GM12878 (cell line): Measurements from ENCODE around the gene CZIB. TPM values are rescaled to one million over a fixed set of nuclear protein-coding genes. Genes with fewer than 3 reads are reported as not detected.

Experiments used
- ATAC-seq: fragments of 200-7000 bp; cut with Tn5 transposase; 3 replicates; pipeline ENCODE4 v1.9.1; 2020; ENCODE audit warnings: mild to moderate bottlenecking, moderate library complexity
- BruUV-seq: library from RNA; stranded (reverse); fragments of 400-500 nt; replicated peaks from 2 replicates; lab custom pipeline; 2021; lab: Mats Ljungman, UMichigan
- CTCF ChIA-PET: fragments of 300-600 bp; sonication (Branson Sonifier 250); formaldehyde crosslinking; extraction: SDS; loops from one replicate; lab custom pipeline; 2021; ENCODE audit warnings: inconsistent platforms; lab: Yijun Ruan, JAX
- POLR2A ChIA-PET: fragments of 350-600 bp; formaldehyde crosslinking; extraction: SDS; loops from one replicate; lab custom pipeline; 2021; ENCODE audit warnings: inconsistent platforms; lab: Charles Lee
- RAD21 ChIA-PET: fragments of 300-600 bp; sonication (Branson Sonifier 250); formaldehyde crosslinking; loops from one replicate; lab custom pipeline; 2023; ENCODE audit warnings: antibody characterized with exemption; ENCODE audit not compliant: unreplicated experiment; lab: Charles Lee
- SMC1A ChIA-PET: fragments of 300-600 bp; sonication (Branson Sonifier 250); formaldehyde crosslinking; loops from one replicate; lab custom pipeline; 2023; ENCODE audit not compliant: unreplicated experiment, uncharacterized antibody; lab: Charles Lee
- DNase-seq: peaks from one replicate; pipeline ENCODE4 v3.0.0-alpha.2; 2011; ENCODE audit warnings: low read depth, low spot score
- FAIRE-seq: peaks from 3 replicates; lab custom pipeline; 2011; peaks lifted over from hg19 to GRCh38; lab: Jason Lieb, UNC
- H2AFZ ChIP-seq: 2 replicates; pipeline ENCODE4 v1.6.0; 2011; ENCODE audit warnings: low read depth, low read length, control low read depth; ENCODE audit not compliant: control insufficient read depth
- H3K27ac ChIP-seq: 2 replicates; pipeline ENCODE4 v1.5.1; 2011; ENCODE audit warnings: control low read depth; ENCODE audit not compliant: control insufficient read depth, insufficient read depth
- H3K27me3 ChIP-seq, 2 experiments: replicated peaks in 1 of 2; 2 replicates each; pipeline versions ENCODE4 v1.6.0 to v1.6.1; 2011; ENCODE audit warnings: low read length in 1 of 2; ENCODE audit not compliant: control insufficient read depth in 2 of 2, insufficient read depth in 2 of 2
- H3K36me3 ChIP-seq, 2 experiments: 2 replicates each; pipeline ENCODE4 v1.5.1; 2011; ENCODE audit warnings: low read length in 1 of 2; ENCODE audit not compliant: control insufficient read depth in 2 of 2, insufficient read depth in 2 of 2
- H3K4me1 ChIP-seq: 2 replicates; pipeline ENCODE4 v1.6.1; 2011; ENCODE audit warnings: mild to moderate bottlenecking, low read length, moderate library complexity, mixed read lengths; ENCODE audit not compliant: control insufficient read depth, insufficient read depth
- H3K4me2 ChIP-seq: 2 replicates; pipeline ENCODE4 v1.6.0; 2011; ENCODE audit warnings: control low read depth; ENCODE audit not compliant: control insufficient read depth, insufficient read depth
- H3K4me3 ChIP-seq: fragments of 200-600 bp; sonication (generic); 2 replicates; pipeline ENCODE4 v1.5.1; 2016
- H3K79me2 ChIP-seq: 2 replicates; pipeline ENCODE4 v1.6.0; 2011; ENCODE audit warnings: low read length; ENCODE audit not compliant: control insufficient read depth, insufficient read depth
- H3K9ac ChIP-seq: 2 replicates; pipeline ENCODE4 v1.8.0; 2011; ENCODE audit warnings: low read length, control low read depth, mixed read lengths; ENCODE audit not compliant: control insufficient read depth, insufficient read depth
- H3K9me3 ChIP-seq: replicated peaks from 3 replicates; pipeline ENCODE4 v1.5.1; 2011; ENCODE audit warnings: mild to moderate bottlenecking, low read length; ENCODE audit not compliant: control insufficient read depth, insufficient read depth
- H4K20me1 ChIP-seq: 2 replicates; pipeline ENCODE4 v1.6.0; 2011; ENCODE audit not compliant: control insufficient read depth, insufficient read depth
- BHLHE40 ChIP-seq, 2 experiments: fragments of 450-650 bp in 1 of 2; IDR thresholded peaks; 2 replicates each; pipeline ENCODE4 v1.6.1; 2011 to 2017; ENCODE audit warnings: low read depth in 2 of 2, borderline replicate concordance in 1 of 2, improper control_type of control experiment in 1 of 2, low read length in 1 of 2, mild to moderate bottlenecking in 1 of 2
- PAX5 ChIP-seq: IDR thresholded peaks from 2 replicates; pipeline ENCODE4 v1.6.1; 2011; ENCODE audit warnings: low read depth, low read length, borderline replicate concordance
- SMC3 ChIP-seq: IDR thresholded peaks from 2 replicates; pipeline ENCODE4 v1.6.1; 2011; ENCODE audit warnings: low read length, improper control_type of control experiment, borderline replicate concordance
- SPI1 ChIP-seq: IDR thresholded peaks from 2 replicates; pipeline ENCODE4 v1.6.1; 2011; ENCODE audit warnings: low read depth, mild to moderate bottlenecking, low read length, moderate library complexity, borderline replicate concordance; ENCODE audit not compliant: insufficient read depth
- WGBS: methylation state at CpG from one replicate; pipeline ENCODE4 v1.1.6; 2016; ENCODE audit warnings: low lambda C conversion rate; ENCODE audit not compliant: insufficient replicate concordance, insufficient coverage; ENCODE audit errors: missing lambda C conversion rate; 5-methylcytosine and 5-hydroxymethylcytosine counted together
- in situ Hi-C: fragments of 300-500 bp; cut with MboI; formaldehyde crosslinking; loops from 9 replicates; pipeline ENCODE4 v1.14.3; 2018; ENCODE audit warnings: mixed read lengths
- intact Hi-C: fragments of 100-400 bp; cut with micrococcal nuclease; formaldehyde crosslinking; loops from one replicate; pipeline ENCODE4 v1.14.2; 2022; ENCODE audit not compliant: unreplicated experiment
- polyA plus RNA-seq, 11 experiments: library from polyadenylated mRNA; depleted of rRNA in 4 of 11; unstranded in 6 of 11; stranded (reverse) in 5 of 11; fragments of >200 nt; fragmentation: Nextera tagmentation in 4 of 11; fragmentation: Illumina TruSeq in 1 of 11; extraction: Ambion mirVana in 4 of 11; extraction: Trizol in 1 of 11; gene quantifications; 1 replicate in 1 of 11; 2 replicates in 10 of 11; pipeline versions ENCODE4 v1.2.1 to v1.2.3, GENCODE V29; 2011 to 2016; ENCODE audit warnings: inconsistent platforms in 2 of 11, missing spikeins in 2 of 11, low read depth in 1 of 11
- total RNA-seq, 4 experiments: library from RNA; depleted of rRNA in 3 of 4; stranded (reverse); fragments of >200 nt in 3 of 4; fragmentation: Illumina TruSeq in 1 of 4; extraction: Trizol in 1 of 4; gene quantifications; 2 replicates each; pipeline versions ENCODE4 v1.2.1 to v1.2.3, GENCODE V29; 2013 to 2021
- TF ChIP-seq, protein P1 (sequence below), 3 experiments: IDR thresholded peaks in 2 of 3; conservative IDR thresholded peaks in 1 of 3; 2 replicates each; pipeline ENCODE4 v1.5.1; 2011; ENCODE audit warnings: low read depth in 3 of 3, low read length in 3 of 3, mild to moderate bottlenecking in 3 of 3, control low read depth in 2 of 3, moderate library complexity in 2 of 3, inconsistent platforms in 1 of 3, mixed read lengths in 1 of 3; ENCODE audit not compliant: control insufficient read depth in 2 of 3, insufficient read depth in 1 of 3; ENCODE audit errors: extremely low read depth in 1 of 3

Gene CZIB
- total and polyA plus RNA-seq, 10 of the 15 experiments (the other 5 are each of a cell fraction or from before 2014, with no cell fraction given): 36.1 to 68.3 (median 50.4) TPM

DNA sequence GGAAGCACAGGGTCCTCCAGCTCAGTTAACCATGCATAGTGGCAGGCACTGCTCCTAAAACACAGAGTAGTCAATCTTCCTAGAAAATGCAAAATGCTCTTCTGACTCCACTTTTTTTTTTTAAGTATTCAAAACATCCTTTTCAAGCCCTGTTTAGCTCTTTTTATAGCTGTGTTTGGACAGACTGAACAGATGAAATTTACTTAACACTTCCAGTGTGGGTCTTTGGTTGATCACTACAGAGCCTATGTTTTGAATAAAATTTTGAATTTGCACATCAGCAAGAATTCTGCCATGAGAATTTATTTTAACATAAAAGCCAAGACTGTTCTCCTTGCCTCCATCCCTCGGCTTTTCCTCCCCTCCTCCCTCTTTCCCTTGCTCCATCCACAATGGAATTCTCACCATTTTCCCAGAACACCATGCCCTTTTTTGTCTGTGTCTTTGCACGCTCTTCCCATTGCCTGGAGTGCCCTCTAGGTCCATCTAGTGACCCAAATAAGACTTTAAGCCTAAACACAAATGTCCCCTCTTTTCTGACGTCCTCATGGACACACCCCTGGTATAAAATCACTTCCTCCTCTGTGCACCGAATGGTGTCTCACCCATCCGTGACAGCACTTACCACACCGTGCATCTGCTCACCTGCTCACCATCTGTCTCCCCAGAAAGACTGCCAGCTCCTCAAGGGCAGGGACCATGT lies 47.9 kb downstream of the CZIB start:
- Histone ChIP-seq H3K36me3 (no peaks in the 10 kb centered on the region), H3K4me2 (no peak overlapping the region), H3K9me3 (no peaks in the 10 kb centered on the region)
- SMC1A ChIA-PET: interaction anchor here (1.1 kb wide), 1 partner anchor 10 kb away, joined by 4 read pairs; no protein-coding TSS in a partner anchor
- no peak for DNase-seq
- TF ChIP-seq PAX5 (peak; percentile 27; the same call in 1 of the 2 replicates), SPI1 (peak; percentile 48; the same call in 1 of the 2 replicates), SMC3 (0 out of 2 replicates have a peak, but pooled peaks have one; percentile 6), BHLHE40 (IDR thresholded peaks at IDR 0.05; ENCODE audit: borderline replicate concordance in 1 of 2, low read depth in 2 of 2, low read length in 1 of 2) (peak in 1 of 2 experiments; percentile 25; a peak in 1 of 4 replicates)
- TF ChIP-seq, protein P1, sequence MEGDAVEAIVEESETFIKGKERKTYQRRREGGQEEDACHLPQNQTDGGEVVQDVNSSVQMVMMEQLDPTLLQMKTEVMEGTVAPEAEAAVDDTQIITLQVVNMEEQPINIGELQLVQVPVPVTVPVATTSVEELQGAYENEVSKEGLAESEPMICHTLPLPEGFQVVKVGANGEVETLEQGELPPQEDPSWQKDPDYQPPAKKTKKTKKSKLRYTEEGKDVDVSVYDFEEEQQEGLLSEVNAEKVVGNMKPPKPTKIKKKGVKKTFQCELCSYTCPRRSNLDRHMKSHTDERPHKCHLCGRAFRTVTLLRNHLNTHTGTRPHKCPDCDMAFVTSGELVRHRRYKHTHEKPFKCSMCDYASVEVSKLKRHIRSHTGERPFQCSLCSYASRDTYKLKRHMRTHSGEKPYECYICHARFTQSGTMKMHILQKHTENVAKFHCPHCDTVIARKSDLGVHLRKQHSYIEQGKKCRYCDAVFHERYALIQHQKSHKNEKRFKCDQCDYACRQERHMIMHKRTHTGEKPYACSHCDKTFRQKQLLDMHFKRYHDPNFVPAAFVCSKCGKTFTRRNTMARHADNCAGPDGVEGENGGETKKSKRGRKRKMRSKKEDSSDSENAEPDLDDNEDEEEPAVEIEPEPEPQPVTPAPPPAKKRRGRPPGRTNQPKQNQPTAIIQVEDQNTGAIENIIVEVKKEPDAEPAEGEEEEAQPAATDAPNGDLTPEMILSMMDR (IDR thresholded peaks at IDR 0.05 in 2 of 3, conservative IDR thresholded peaks at IDR 0.05 in 1 of 3; ENCODE audit: control insufficient read depth in 2 of 3, extremely low read depth in 1 of 3, insufficient read depth in 1 of 3, low read depth in 3 of 3, low read length in 3 of 3): no peak
- TF ChIP-seq, all 136 proteins: peak for 4
- Histone ChIP-seq H3K9ac (no peak overlapping the region), H3K4me3 (no peak overlapping the region), H3K27me3 (no peaks in the 10 kb centered on the region; a peak in 1 of 4 replicates), H2AFZ (peak overlapping the region; percentile 57), H3K79me2 (no peaks in the 10 kb centered on the region), H4K20me1 (no peaks in the 10 kb centered on the region), H3K4me1 (no peaks in the 10 kb centered on the region; the same call in 1 of the 2 replicates), H3K27ac (no peak overlapping the region)
- no TSS peak for BruUV-seq
- ATAC-seq: peak; percentile 97
- WGBS: 0% methylated on average over 5 of the region's 6 CpGs
- FAIRE-seq: no peak
- in situ Hi-C loops: no loop called here
- intact Hi-C loops: no loop called here
- ChIA-PET CTCF (interaction anchor here (0.6 to 2.2 kb wide), 4 partner anchors 10 to 910 kb away, joined by 3 to 10 read pairs (median 4); no protein-coding TSS in a partner anchor), RAD21 (no interaction called here), POLR2A (no interaction called here)
